ENCODE measurements around the gene LRP1.

LRP1 gene

GRCh38 chr12:57092876-57093414 lies 35.3 kb upstream of the LRP1 start:
- DNase-seq (ENCODE audit: low read depth) = no peak
- TF ChIP-seq MAX (IDR thresholded peaks at IDR 0.05; ENCODE audit: low read depth, low read length) = no peak
- TF ChIP-seq POLR2A (IDR thresholded peaks at IDR 0.05; ENCODE audit: extremely low read depth, insufficient read length) = no peak
- TF ChIP-seq MYC (IDR thresholded peaks at IDR 0.05; ENCODE audit: low read depth, low read length) = no peak
- no peak for TF ChIP-seq CTCF (IDR thresholded peaks at IDR 0.05; ENCODE audit: low read depth, low read length)
- no peak overlapping the region for H3K4me3 ChIP-seq (ENCODE audit: low read depth, low read length)

- TF ChIP-seq POLR2A (IDR thresholded peaks at IDR 0.05; ENCODE audit: extremely low read depth, insufficient read length) (no peak), CTCF (IDR thresholded peaks at IDR 0.05; ENCODE audit: low read depth, low read length) (peak; percentile 75), MAX (IDR thresholded peaks at IDR 0.05; ENCODE audit: low read depth, low read length) (no peak), MYC (IDR thresholded peaks at IDR 0.05; ENCODE audit: low read depth, low read length) (no peak)
- peak; percentile 77 for DNase-seq (ENCODE audit: low read depth)
- no peak overlapping the region for H3K4me3 ChIP-seq (ENCODE audit: low read depth, low read length)
These were observed 34.7 kb upstream of the LRP1 start for GRCh38 chr12:57093415-57094207.

- TF ChIP-seq MYC (IDR thresholded peaks at IDR 0.05; ENCODE audit: low read depth, low read length) (no peak), MAX (IDR thresholded peaks at IDR 0.05; ENCODE audit: low read depth, low read length) (no peak)
- no peak for DNase-seq (ENCODE audit: low read depth)
- no peak overlapping the region for H3K4me3 ChIP-seq (ENCODE audit: low read depth, low read length)
These were observed 33.8 kb upstream of the LRP1 start for GRCh38 chr12:57094208-57095160.

GRCh38 chr12:57095440-57095839 lies 32.8 kb upstream of the LRP1 start:
- H3K4me3 ChIP-seq (ENCODE audit: low read depth, low read length) = no peak overlapping the region
- DNase-seq (ENCODE audit: low read depth) = no peak
- no peak for TF ChIP-seq POLR2A (IDR thresholded peaks at IDR 0.05; ENCODE audit: extremely low read depth, insufficient read length)
- TF ChIP-seq CTCF (IDR thresholded peaks at IDR 0.05; ENCODE audit: low read depth, low read length) = no peak
- no peak for TF ChIP-seq MAX (IDR thresholded peaks at IDR 0.05; ENCODE audit: low read depth, low read length)
- TF ChIP-seq MYC (IDR thresholded peaks at IDR 0.05; ENCODE audit: low read depth, low read length) = no peak

GRCh38 chr12:57096099-57096572 lies 32.1 kb upstream of the LRP1 start:
- H3K4me3 ChIP-seq (ENCODE audit: low read depth, low read length) = no peak overlapping the region
- TF ChIP-seq POLR2A (IDR thresholded peaks at IDR 0.05; ENCODE audit: extremely low read depth, insufficient read length) (no peak), MYC (IDR thresholded peaks at IDR 0.05; ENCODE audit: low read depth, low read length) (no peak), CTCF (IDR thresholded peaks at IDR 0.05; ENCODE audit: low read depth, low read length) (no peak), MAX (IDR thresholded peaks at IDR 0.05; ENCODE audit: low read depth, low read length) (no peak)
- DNase-seq (ENCODE audit: low read depth) = no peak
